H9 (cell line): ENCODE data around the gene GABRA6. TPM values are rescaled to one million over a fixed set of nuclear protein-coding genes. Genes with fewer than 3 reads are reported as not detected.

Experiments used
- DNase-seq: peaks from one replicate; pipeline ENCODE4 v3.0.0-alpha.2; 2017
- H2AFZ ChIP-seq: one replicate; pipeline ENCODE4 v1.6.1; 2013; ENCODE audit warnings: mild to moderate bottlenecking, low read length, control low read depth, moderate library complexity
- H2AK5ac ChIP-seq: 2 replicates; pipeline ENCODE4 v1.6.1; 2013; ENCODE audit warnings: low read length, control low read depth, mixed read lengths; ENCODE audit not compliant: insufficient read length
- H2BK120ac ChIP-seq: one replicate; pipeline ENCODE4 v1.6.1; 2013; ENCODE audit warnings: low read depth, mild to moderate bottlenecking, low read length, control low read depth, inconsistent platforms; ENCODE audit not compliant: poor library complexity, severe bottlenecking
- H2BK12ac ChIP-seq: 2 replicates; pipeline ENCODE4 v1.6.1; 2013; ENCODE audit warnings: low read length, control low read depth, mixed read lengths, low read depth; ENCODE audit not compliant: insufficient read length
- H2BK15ac ChIP-seq: 2 replicates; pipeline ENCODE4 v1.6.1; 2013; ENCODE audit warnings: low read depth, low read length, control low read depth
- H2BK20ac ChIP-seq: one replicate; pipeline ENCODE4 v1.6.1; 2013; ENCODE audit warnings: low read depth, mild to moderate bottlenecking, low read length, control low read depth, inconsistent platforms; ENCODE audit not compliant: poor library complexity, severe bottlenecking
- H2BK5ac ChIP-seq: 2 replicates; pipeline ENCODE4 v1.6.1; 2013; ENCODE audit warnings: low read length, control low read depth, mixed read lengths; ENCODE audit not compliant: insufficient read length
- H3K14ac ChIP-seq: 2 replicates; pipeline ENCODE4 v1.6.1; 2013; ENCODE audit warnings: low read length, control low read depth; ENCODE audit not compliant: insufficient read depth
- H3K18ac ChIP-seq: 2 replicates; pipeline ENCODE4 v1.6.1; 2013; ENCODE audit warnings: low read depth, mild to moderate bottlenecking, mixed read lengths, low read length, control low read depth; ENCODE audit not compliant: insufficient read length
- H3K23ac ChIP-seq: 2 replicates; pipeline ENCODE4 v1.6.1; 2013; ENCODE audit warnings: low read length, control low read depth, mixed read lengths, low read depth; ENCODE audit not compliant: insufficient read length
- H3K23me2 ChIP-seq: 2 replicates; pipeline ENCODE4 v1.6.1; 2013; ENCODE audit warnings: low read depth, mild to moderate bottlenecking, mixed read lengths, low read length, control low read depth; ENCODE audit not compliant: insufficient read length, poor library complexity, severe bottlenecking
- H3K27ac ChIP-seq: 2 replicates; pipeline ENCODE4 v1.5.1; 2013; ENCODE audit warnings: low read length, control low read depth, mixed read lengths, low read depth; ENCODE audit not compliant: insufficient read length
- H3K27me3 ChIP-seq: 2 replicates; pipeline ENCODE4 v1.6.1; 2013; ENCODE audit warnings: low read length, control low read depth, inconsistent platforms; ENCODE audit not compliant: insufficient read depth
- H3K4ac ChIP-seq: 2 replicates; pipeline ENCODE4 v1.6.1; 2013; ENCODE audit warnings: low read depth, mild to moderate bottlenecking, control low read depth, inconsistent platforms, low read length, moderate library complexity
- H3K4me1 ChIP-seq: 2 replicates; pipeline ENCODE4 v1.6.1; 2013; ENCODE audit warnings: low read length, control low read depth, inconsistent platforms; ENCODE audit not compliant: insufficient read depth
- H3K4me2 ChIP-seq: 2 replicates; pipeline ENCODE4 v1.6.1; 2013; ENCODE audit warnings: low read length, control low read depth, mixed read lengths; ENCODE audit not compliant: insufficient read length, insufficient read depth
- H3K56ac ChIP-seq: 2 replicates; pipeline ENCODE4 v1.6.1; 2013; ENCODE audit warnings: low read depth, mild to moderate bottlenecking, mixed read lengths, low read length, control low read depth; ENCODE audit not compliant: insufficient read length
- H3K79me1 ChIP-seq: 2 replicates; pipeline ENCODE4 v1.6.1; 2013; ENCODE audit warnings: low read depth, mild to moderate bottlenecking, moderate library complexity, low read length, control low read depth, inconsistent platforms; ENCODE audit not compliant: insufficient read depth, poor library complexity, severe bottlenecking
- H3K79me2 ChIP-seq: 2 replicates; pipeline ENCODE4 v1.6.1; 2013; ENCODE audit warnings: low read length, control low read depth, inconsistent platforms; ENCODE audit not compliant: insufficient read depth
- H3K9ac ChIP-seq: 2 replicates; pipeline ENCODE4 v1.6.1; 2013; ENCODE audit warnings: low read length, control low read depth, mixed read lengths; ENCODE audit not compliant: insufficient read length; ENCODE audit errors: extremely low read depth
- H3K9me3 ChIP-seq: one replicate; pipeline ENCODE4 v1.6.1; 2013; ENCODE audit warnings: low read depth, low read length, inconsistent platforms; ENCODE audit not compliant: control insufficient read depth
- H3T11ph ChIP-seq: one replicate; pipeline ENCODE4 v1.6.1; 2013; ENCODE audit warnings: mild to moderate bottlenecking, low read length, control low read depth, inconsistent platforms
- H4K20me1 ChIP-seq: one replicate; pipeline ENCODE4 v1.6.1; 2013; ENCODE audit not compliant: control insufficient read depth, insufficient read length, insufficient read depth
- H4K5ac ChIP-seq: 2 replicates; pipeline ENCODE4 v1.6.1; 2013; ENCODE audit warnings: low read depth, mild to moderate bottlenecking, mixed read lengths, low read length, control low read depth; ENCODE audit not compliant: insufficient read length
- H4K8ac ChIP-seq: replicated peaks from 2 replicates; pipeline ENCODE4 v1.6.1; 2013; ENCODE audit warnings: low read length, control low read depth, mixed read lengths, low read depth; ENCODE audit not compliant: insufficient read length
- H4K91ac ChIP-seq: 2 replicates; pipeline ENCODE4 v1.6.1; 2013; ENCODE audit warnings: low read depth, mild to moderate bottlenecking, moderate library complexity, mixed read lengths, low read length, control low read depth; ENCODE audit not compliant: insufficient read length
- H3K27ac Mint-ChIP-seq, 3 experiments: 2 replicates in 2 of 3; 3 replicates in 1 of 3; pipeline ENCODE4 v1.8.0; 2020 to 2021; ENCODE audit warnings: mixed read lengths in 3 of 3, mild to moderate bottlenecking in 1 of 3, moderate library complexity in 1 of 3
- H3K27me3 Mint-ChIP-seq: 2 replicates; pipeline ENCODE4 v1.8.0; 2021; ENCODE audit warnings: low read depth, mild to moderate bottlenecking, moderate library complexity, mixed read lengths
- H3K36me3 Mint-ChIP-seq, 3 experiments: 2 replicates in 2 of 3; 3 replicates in 1 of 3; pipeline ENCODE4 v1.8.0; 2020 to 2021; ENCODE audit warnings: low read depth in 3 of 3, mixed read lengths in 3 of 3; ENCODE audit not compliant: insufficient read depth in 1 of 3
- H3K4me1 Mint-ChIP-seq, 2 experiments: 2 replicates each; pipeline ENCODE4 v1.8.0; 2020; ENCODE audit warnings: mixed read lengths in 2 of 2
- H3K4me3 Mint-ChIP-seq, 2 experiments: 2 replicates in 1 of 2; 3 replicates in 1 of 2; pipeline ENCODE4 v1.8.0; 2020 to 2021; ENCODE audit warnings: mild to moderate bottlenecking in 2 of 2, mixed read lengths in 2 of 2, moderate library complexity in 1 of 2
- H3K9me3 Mint-ChIP-seq, 2 experiments: 2 replicates in 1 of 2; 3 replicates in 1 of 2; pipeline ENCODE4 v1.8.0; 2020; ENCODE audit warnings: mild to moderate bottlenecking in 2 of 2, mixed read lengths in 2 of 2, moderate library complexity in 1 of 2
- CTCF ChIP-seq: fragments of 200-600 bp; sonication (generic); conservative IDR thresholded peaks from 3 replicates; pipeline ENCODE4 v1.8.0; 2021; ENCODE audit warnings: antibody characterized with exemption, mild to moderate bottlenecking
- WGBS: extraction: QIAGEN DNeasy Blood & Tissue Kit; methylation state at CpG from one replicate; pipeline ENCODE4 v1.1.7; 2013; ENCODE audit warnings: missing lambda C conversion rate, low lambda C conversion rate, mixed read lengths; ENCODE audit not compliant: insufficient read length; ENCODE audit errors: extremely low coverage; 5-methylcytosine and 5-hydroxymethylcytosine counted together
- total RNA-seq: library from RNA; stranded (reverse); gene quantifications from 2 replicates; pipeline ENCODE4 v1.2.1, GENCODE V29; 2021

GABRA6 gene
- total RNA-seq, 1 experiment from 2014 or later: not detected

- H2BK20ac ChIP-seq: no peak overlapping the region
- Mint-ChIP-seq H3K36me3 (no peaks in the 10 kb centered on the region), H3K27ac (no peak overlapping the region), H3K27me3 (no peaks in the 10 kb centered on the region), H3K4me1 (no peaks in the 10 kb centered on the region), H3K4me3 (no peak overlapping the region), H3K9me3 (peaks cover 0 to 4% of the 10 kb centered on the region in 2 experiments; a peak in 4 of 5 replicates)
- no peak overlapping the region for H4K8ac ChIP-seq
- H3K4me2 ChIP-seq: no peak overlapping the region
- H2BK5ac ChIP-seq: no peak overlapping the region
- H3K27ac ChIP-seq: no peak overlapping the region
- H2BK120ac ChIP-seq: no peak overlapping the region
- DNase-seq: peak; percentile 25
- no peak overlapping the region for H2AK5ac ChIP-seq
- no peak overlapping the region for H3K18ac ChIP-seq
- H3K79me2 ChIP-seq: no peaks in the 10 kb centered on the region
- H3K9me3 ChIP-seq: no peaks in the 10 kb centered on the region
- H3K79me1 ChIP-seq: no peaks in the 10 kb centered on the region
- no peak overlapping the region for H2BK12ac ChIP-seq
- no peaks in the 10 kb centered on the region for H3K23me2 ChIP-seq
- H3K14ac ChIP-seq: no peak overlapping the region
- no peak overlapping the region for H2AFZ ChIP-seq
- H4K20me1 ChIP-seq: no peaks in the 10 kb centered on the region
- H2BK15ac ChIP-seq: no peak overlapping the region
- no peak for TF ChIP-seq CTCF
- no peak overlapping the region for H4K91ac ChIP-seq
- no peak overlapping the region for H3T11ph ChIP-seq
- H3K56ac ChIP-seq: no peak overlapping the region
- H3K4ac ChIP-seq: no peak overlapping the region
- no peaks in the 10 kb centered on the region for H3K4me1 ChIP-seq
- WGBS: no CpG with 5 or more reads among the region's 12 CpGs
- no peaks in the 10 kb centered on the region for H3K27me3 ChIP-seq
- no peak overlapping the region for H4K5ac ChIP-seq
- no peak overlapping the region for H3K23ac ChIP-seq
- H3K9ac ChIP-seq: no peak overlapping the region
Measured at GRCh38 chr5:161660806-161661205, 24.7 kb upstream of the GABRA6 start.
